ENCODE data around the gene APOL6. TPM values are rescaled to one million over a fixed set of nuclear protein-coding genes. Genes with fewer than 3 reads are reported as not detected.

APOL6 gene
- total and polyA plus RNA-seq, 2 donors (not counting 3 experiments of a cell fraction or from before 2014, with no cell fraction given) = 0.33 to 3.0 TPM

DNA sequence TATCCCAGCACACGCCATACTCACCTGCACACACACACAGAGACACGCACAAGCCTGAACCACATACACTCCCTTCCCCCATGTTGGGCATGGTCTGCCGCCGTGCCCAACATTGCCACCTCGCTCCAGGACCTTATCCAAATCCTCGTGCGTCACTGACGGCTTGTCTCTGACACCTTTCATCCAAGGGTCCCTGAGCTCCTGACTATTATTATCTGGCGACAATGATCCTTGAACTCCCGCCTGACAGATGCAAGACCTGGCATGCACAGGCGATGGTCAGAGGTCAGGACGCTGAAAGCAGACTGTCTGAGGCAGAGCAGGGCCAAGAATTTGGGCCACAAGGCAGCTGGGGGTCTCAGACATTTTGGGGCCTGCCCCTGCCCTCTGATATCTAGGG is 35.3 kb upstream of the APOL6 start:
- no peaks in the 10 kb centered on the region for H3K9me1 ChIP-seq (replicated peaks; ENCODE audit: control insufficient read depth, extremely low read depth, insufficient read depth, low read length)
- no TSS peak for BruUV-seq (replicated peaks)
- no peaks in the 10 kb centered on the region for H3K9me3 ChIP-seq (replicated peaks; ENCODE audit: control insufficient read depth, insufficient read depth, low read length)
- no peak overlapping the region for H2AFZ ChIP-seq (ENCODE audit: low read depth, low read length)
- CTCF ChIA-PET = interaction anchor here (0.9 to 1.2 kb wide), 4 partner anchors 9 to 262 kb away, joined by 3 read pairs; no protein-coding TSS in a partner anchor
- H3K27ac ChIP-seq (ENCODE audit: insufficient read depth, low read depth, low read length) = no peak overlapping the region
- H3K27me3 ChIP-seq (ENCODE audit: control insufficient read depth in 2 of 2, insufficient read depth in 2 of 2, low read length in 2 of 2) = peaks cover 7 to 11% of the 10 kb centered on the region in 2 experiments
- dilution Hi-C loops (cut with MboI; ENCODE audit: extremely low pct_ligation_motif_present, low sequenced_read_pairs) (no loop called here), intact Hi-C loops (cut with micrococcal nuclease) (no loop called here)
- no peaks in the 10 kb centered on the region for H4K20me1 ChIP-seq (replicated peaks; ENCODE audit: control insufficient read depth, extremely low read depth, insufficient read depth, low read length)
- FAIRE-seq (no peak), DNase-seq (ENCODE audit: low read depth, low spot score) (no peak)
- no peaks in the 10 kb centered on the region for H3K4me1 ChIP-seq (ENCODE audit: control insufficient read depth, extremely low read depth, insufficient read depth, low read length)
- no peak overlapping the region for H3K4me2 ChIP-seq (ENCODE audit: insufficient read depth, low read length)
- POLR2A ChIA-PET = no interaction called here
- H3K36me3 ChIP-seq (ENCODE audit: control insufficient read depth in 2 of 2, extremely low read depth in 1 of 2, insufficient read depth in 2 of 2, low read length in 2 of 2) = no peaks in the 10 kb centered on the region
- no peaks in the 10 kb centered on the region for H3K79me2 ChIP-seq (ENCODE audit: control insufficient read depth, insufficient read depth, low read length)
- H3K4me3 ChIP-seq (replicated peaks in 1 of 3; ENCODE audit: insufficient read depth in 1 of 3, low read depth in 1 of 3, low read length in 3 of 3) = no peak overlapping the region
- no peak overlapping the region for H3K9ac ChIP-seq (replicated peaks; ENCODE audit: extremely low read depth, insufficient read depth, low read length)
- TF ChIP-seq POLR2A (IDR thresholded peaks at IDR 0.05; ENCODE audit: low read depth, low read length) (no peak), EZH2 (IDR thresholded peaks at IDR 0.05; ENCODE audit: borderline replicate concordance, low read depth, low read length, severe bottlenecking) (no peak), JUN (IDR thresholded peaks at IDR 0.05; ENCODE audit: borderline replicate concordance, insufficient read depth, insufficient read length, low read depth) (no peak), FOS (IDR thresholded peaks at IDR 0.05; ENCODE audit: borderline replicate concordance, insufficient read depth, low read length) (no peak), POLR2AphosphoS5 (IDR thresholded peaks at IDR 0.05; ENCODE audit: insufficient read depth, low read depth, low read length) (no peak), GATA2 (IDR thresholded peaks at IDR 0.05; ENCODE audit: insufficient read depth, insufficient read length, low read depth, low read length) (no peak), MYC (IDR thresholded peaks at IDR 0.05; ENCODE audit: low read depth, low read length) (no peak)
- TF ChIP-seq, protein P1, sequence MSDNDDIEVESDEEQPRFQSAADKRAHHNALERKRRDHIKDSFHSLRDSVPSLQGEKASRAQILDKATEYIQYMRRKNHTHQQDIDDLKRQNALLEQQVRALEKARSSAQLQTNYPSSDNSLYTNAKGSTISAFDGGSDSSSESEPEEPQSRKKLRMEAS (IDR thresholded peaks at IDR 0.05; ENCODE audit: insufficient read depth, insufficient read length) = no peak
- TF ChIP-seq, protein P2, sequence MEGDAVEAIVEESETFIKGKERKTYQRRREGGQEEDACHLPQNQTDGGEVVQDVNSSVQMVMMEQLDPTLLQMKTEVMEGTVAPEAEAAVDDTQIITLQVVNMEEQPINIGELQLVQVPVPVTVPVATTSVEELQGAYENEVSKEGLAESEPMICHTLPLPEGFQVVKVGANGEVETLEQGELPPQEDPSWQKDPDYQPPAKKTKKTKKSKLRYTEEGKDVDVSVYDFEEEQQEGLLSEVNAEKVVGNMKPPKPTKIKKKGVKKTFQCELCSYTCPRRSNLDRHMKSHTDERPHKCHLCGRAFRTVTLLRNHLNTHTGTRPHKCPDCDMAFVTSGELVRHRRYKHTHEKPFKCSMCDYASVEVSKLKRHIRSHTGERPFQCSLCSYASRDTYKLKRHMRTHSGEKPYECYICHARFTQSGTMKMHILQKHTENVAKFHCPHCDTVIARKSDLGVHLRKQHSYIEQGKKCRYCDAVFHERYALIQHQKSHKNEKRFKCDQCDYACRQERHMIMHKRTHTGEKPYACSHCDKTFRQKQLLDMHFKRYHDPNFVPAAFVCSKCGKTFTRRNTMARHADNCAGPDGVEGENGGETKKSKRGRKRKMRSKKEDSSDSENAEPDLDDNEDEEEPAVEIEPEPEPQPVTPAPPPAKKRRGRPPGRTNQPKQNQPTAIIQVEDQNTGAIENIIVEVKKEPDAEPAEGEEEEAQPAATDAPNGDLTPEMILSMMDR (IDR thresholded peaks at IDR 0.05; ENCODE audit: extremely low read depth in 1 of 2, insufficient read depth in 1 of 2, low read depth in 1 of 2, low read length in 2 of 2) = no peak
